ENCODE results near the gene NFKBIA. TPM values are rescaled to one million over a fixed set of nuclear protein-coding genes. Genes with fewer than 3 reads are reported as not detected.

NFKBIA gene
- 123 and 138 TPM in 2 replicates for total RNA-seq

GRCh38 chr14:35404449-35405303, at the start of gene NFKBIA:
Gene NFKBIA, minus strand, starts transcription at chr14:35404749. Its CDS starts 105 bp downstream, at chr14:35404644.

Other genes starting within 250 kb of the NFKBIA start
- gene PSMA6, start 112.4 kb downstream of the NFKBIA start, total RNA-seq = 205 and 262 TPM in 2 replicates
- gene INSM2, start 129.4 kb upstream of the NFKBIA start, total RNA-seq = not detected in 2 replicates